ENCODE data around the gene VGLL3.

DNA sequence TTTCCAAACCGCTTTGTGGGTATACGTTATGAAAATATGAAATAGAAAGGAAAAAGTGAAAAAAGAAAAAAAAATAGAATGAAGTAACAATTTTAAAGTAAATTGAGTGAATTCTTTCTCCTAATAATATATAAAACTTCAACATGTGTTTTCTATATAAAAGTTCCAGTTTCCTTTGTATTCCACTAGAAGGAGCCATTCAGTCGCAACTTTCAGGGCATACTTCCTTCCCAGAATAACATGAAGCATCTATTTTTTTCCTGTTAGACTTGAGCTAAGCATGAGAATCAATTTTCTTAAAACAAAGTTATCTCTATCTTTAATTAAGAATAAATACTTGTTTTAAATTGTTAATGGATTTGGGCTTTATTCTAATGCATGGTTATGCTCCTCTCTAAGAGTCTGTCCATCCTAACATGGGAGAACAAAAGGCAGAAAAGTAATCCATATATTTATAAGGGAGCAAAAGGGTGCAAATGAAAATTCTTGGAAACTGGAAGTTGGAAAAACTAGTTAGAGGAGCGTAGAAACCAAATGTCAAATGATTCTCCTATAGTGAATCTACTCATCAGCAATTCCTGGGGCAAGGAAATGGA is 16.0 kb upstream of the VGLL3 start:
- TF ChIP-seq POLR2AphosphoS5 (IDR thresholded peaks at IDR 0.05; ENCODE audit: low read depth, low read length), result no peak
- no peak for TF ChIP-seq POLR2A (IDR thresholded peaks at IDR 0.05; ENCODE audit: low read depth, low read length)
